ENCODE data around the gene TRIM40. TPM values are rescaled to one million over a fixed set of nuclear protein-coding genes. Genes with fewer than 3 reads are reported as not detected.

The TRIM40 gene
- polyA plus RNA-seq, 2 of the 4 experiments (the other 2 are of a cell fraction), result 0.05 TPM

DNA sequence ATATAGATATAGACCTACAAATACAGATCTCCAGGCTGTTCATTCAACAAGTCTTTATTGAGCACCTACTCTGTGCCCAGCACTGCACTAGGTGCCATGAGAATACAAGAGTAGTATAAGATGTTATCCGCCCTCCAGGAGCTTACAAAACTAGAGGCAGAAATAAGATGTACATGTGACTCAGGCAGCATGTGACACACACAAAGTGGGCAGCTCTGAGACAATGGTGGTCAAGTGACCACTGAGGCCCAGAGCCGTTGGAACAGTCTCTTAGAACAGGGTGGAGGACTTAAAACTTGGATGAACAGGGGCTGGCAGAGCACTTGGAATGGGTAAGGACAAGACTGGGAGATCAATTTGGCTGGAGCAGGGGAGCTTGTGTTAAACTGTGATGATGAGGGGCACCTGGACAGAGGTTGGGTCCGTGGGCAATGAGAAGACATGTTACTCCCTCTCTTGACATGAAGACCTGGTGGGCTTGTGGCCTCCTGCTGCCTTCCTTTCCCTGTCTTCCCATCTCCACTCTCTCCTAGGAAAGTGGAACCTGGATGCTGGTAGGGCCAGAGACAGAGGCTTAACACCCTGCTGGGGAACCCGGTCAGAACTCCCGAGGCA is 48.6 kb downstream of the TRIM40 start:
- POLR2A ChIA-PET, result no interaction called here
- CTCF ChIA-PET, result interaction anchor here (0.6 to 1.3 kb wide), 3 partner anchors 54 to 83 kb away, joined by 3 to 4 read pairs (median 3); no protein-coding TSS in a partner anchor
- H3K4me2 ChIP-seq, result no peak overlapping the region
- WGBS (ENCODE audit: missing lambda C conversion rate), result 83% methylated on average over 5 of the region's 5 CpGs
- ATAC-seq (peak in 1 of 2 experiments; percentile 20; a peak in 1 of 6 replicates), FAIRE-seq (no peak), DNase-seq (ENCODE audit: low read depth in 1 of 2, low spot score in 1 of 2) (no peak)
- TF ChIP-seq FOSL2 (IDR thresholded peaks at IDR 0.05) (no peak), FOSL2 (CRISPR knock-in tag; IDR thresholded peaks at IDR 0.05) (no peak), KDM1A (IDR thresholded peaks at IDR 0.05; ENCODE audit: low read depth) (no peak)
- TF ChIP-seq, protein P1, sequence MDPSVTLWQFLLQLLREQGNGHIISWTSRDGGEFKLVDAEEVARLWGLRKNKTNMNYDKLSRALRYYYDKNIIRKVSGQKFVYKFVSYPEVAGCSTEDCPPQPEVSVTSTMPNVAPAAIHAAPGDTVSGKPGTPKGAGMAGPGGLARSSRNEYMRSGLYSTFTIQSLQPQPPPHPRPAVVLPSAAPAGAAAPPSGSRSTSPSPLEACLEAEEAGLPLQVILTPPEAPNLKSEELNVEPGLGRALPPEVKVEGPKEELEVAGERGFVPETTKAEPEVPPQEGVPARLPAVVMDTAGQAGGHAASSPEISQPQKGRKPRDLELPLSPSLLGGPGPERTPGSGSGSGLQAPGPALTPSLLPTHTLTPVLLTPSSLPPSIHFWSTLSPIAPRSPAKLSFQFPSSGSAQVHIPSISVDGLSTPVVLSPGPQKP (IDR thresholded peaks at IDR 0.05; ENCODE audit: low read depth, low read length), result no peak
- no peak overlapping the region for H3K27ac ChIP-seq
- peaks cover 5% of the 10 kb centered on the region; the same call in 1 of the 3 replicates for H3K9me3 ChIP-seq
- H3K4me3 ChIP-seq, result no peak overlapping the region
- no peaks in the 10 kb centered on the region for H3K4me1 ChIP-seq

DNA sequence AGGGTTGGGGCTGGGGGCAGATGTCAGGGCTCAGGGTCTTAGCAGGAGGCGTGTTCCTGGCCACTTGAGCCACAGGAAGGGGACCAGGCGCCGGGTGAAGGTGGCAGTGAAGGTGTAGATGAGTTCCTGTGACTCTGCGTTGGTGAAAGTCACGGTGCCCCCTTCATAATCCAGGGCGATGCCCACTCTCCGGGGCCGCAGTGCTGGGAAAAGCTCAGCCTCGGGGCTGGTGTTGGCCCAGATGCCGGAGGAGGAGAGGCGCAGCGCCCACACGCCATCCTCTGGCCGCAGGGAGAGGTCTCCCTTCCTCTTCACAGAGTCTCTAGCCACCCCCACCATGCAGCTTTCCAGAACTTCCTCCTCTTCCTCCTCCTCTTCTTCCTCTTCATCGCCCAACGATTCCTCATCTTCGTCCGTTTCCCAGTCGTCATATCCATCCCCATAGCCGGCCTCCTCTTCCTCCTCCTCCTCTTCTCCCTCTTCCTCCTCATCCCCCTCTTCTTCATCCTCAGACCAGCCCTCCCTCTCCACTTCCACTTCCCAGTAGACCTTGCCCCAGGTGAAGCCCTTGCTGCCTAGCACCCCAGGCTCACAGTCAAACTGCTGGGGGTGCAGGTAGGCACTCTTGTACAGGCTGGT is 50.0 kb downstream of the TRIM40 start:
- ChIA-PET POLR2A (no interaction called here), CTCF (no interaction called here)
- no peaks in the 10 kb centered on the region for H3K4me1 ChIP-seq
- H3K27ac ChIP-seq, result no peak overlapping the region
- TF ChIP-seq TFCP2L1 (CRISPR knock-in tag; IDR thresholded peaks at IDR 0.05) (no peak), FOSL2 (IDR thresholded peaks at IDR 0.05) (no peak), FOSL2 (CRISPR knock-in tag; IDR thresholded peaks at IDR 0.05) (no peak), HEYL (CRISPR knock-in tag; IDR thresholded peaks at IDR 0.05) (no peak), KDM5A (IDR thresholded peaks at IDR 0.05) (no peak), ZFP36 (IDR thresholded peaks at IDR 0.05; ENCODE audit: borderline replicate concordance, partially characterized antibody) (no peak), SREBF2 (IDR thresholded peaks at IDR 0.05) (no peak), JUNB (IDR thresholded peaks at IDR 0.05) (no peak), SMC3 (IDR thresholded peaks at IDR 0.05) (no peak), NR3C1 (IDR thresholded peaks at IDR 0.05) (no peak), HOXB13 (CRISPR knock-in tag; IDR thresholded peaks at IDR 0.05; ENCODE audit: low read depth) (no peak), HDAC2 (IDR thresholded peaks at IDR 0.05) (no peak), EP300 (IDR thresholded peaks at IDR 0.05) (no peak), GATA3 (IDR thresholded peaks at IDR 0.05; ENCODE audit: borderline replicate concordance) (no peak), CBX8 (IDR thresholded peaks at IDR 0.05) (no peak), NPAS2 (CRISPR knock-in tag; IDR thresholded peaks at IDR 0.05; ENCODE audit: borderline replicate concordance) (no peak), NFE2L2 (conservative IDR thresholded peaks at IDR 0.05; ENCODE audit: low read length) (no peak), RAD21 (conservative IDR thresholded peaks at IDR 0.05 in 1 of 2, IDR thresholded peaks at IDR 0.05 in 1 of 2) (no peak)
- TF ChIP-seq, protein P2, sequence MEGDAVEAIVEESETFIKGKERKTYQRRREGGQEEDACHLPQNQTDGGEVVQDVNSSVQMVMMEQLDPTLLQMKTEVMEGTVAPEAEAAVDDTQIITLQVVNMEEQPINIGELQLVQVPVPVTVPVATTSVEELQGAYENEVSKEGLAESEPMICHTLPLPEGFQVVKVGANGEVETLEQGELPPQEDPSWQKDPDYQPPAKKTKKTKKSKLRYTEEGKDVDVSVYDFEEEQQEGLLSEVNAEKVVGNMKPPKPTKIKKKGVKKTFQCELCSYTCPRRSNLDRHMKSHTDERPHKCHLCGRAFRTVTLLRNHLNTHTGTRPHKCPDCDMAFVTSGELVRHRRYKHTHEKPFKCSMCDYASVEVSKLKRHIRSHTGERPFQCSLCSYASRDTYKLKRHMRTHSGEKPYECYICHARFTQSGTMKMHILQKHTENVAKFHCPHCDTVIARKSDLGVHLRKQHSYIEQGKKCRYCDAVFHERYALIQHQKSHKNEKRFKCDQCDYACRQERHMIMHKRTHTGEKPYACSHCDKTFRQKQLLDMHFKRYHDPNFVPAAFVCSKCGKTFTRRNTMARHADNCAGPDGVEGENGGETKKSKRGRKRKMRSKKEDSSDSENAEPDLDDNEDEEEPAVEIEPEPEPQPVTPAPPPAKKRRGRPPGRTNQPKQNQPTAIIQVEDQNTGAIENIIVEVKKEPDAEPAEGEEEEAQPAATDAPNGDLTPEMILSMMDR (IDR thresholded peaks at IDR 0.05), result no peak
- TF ChIP-seq, protein P3, sequence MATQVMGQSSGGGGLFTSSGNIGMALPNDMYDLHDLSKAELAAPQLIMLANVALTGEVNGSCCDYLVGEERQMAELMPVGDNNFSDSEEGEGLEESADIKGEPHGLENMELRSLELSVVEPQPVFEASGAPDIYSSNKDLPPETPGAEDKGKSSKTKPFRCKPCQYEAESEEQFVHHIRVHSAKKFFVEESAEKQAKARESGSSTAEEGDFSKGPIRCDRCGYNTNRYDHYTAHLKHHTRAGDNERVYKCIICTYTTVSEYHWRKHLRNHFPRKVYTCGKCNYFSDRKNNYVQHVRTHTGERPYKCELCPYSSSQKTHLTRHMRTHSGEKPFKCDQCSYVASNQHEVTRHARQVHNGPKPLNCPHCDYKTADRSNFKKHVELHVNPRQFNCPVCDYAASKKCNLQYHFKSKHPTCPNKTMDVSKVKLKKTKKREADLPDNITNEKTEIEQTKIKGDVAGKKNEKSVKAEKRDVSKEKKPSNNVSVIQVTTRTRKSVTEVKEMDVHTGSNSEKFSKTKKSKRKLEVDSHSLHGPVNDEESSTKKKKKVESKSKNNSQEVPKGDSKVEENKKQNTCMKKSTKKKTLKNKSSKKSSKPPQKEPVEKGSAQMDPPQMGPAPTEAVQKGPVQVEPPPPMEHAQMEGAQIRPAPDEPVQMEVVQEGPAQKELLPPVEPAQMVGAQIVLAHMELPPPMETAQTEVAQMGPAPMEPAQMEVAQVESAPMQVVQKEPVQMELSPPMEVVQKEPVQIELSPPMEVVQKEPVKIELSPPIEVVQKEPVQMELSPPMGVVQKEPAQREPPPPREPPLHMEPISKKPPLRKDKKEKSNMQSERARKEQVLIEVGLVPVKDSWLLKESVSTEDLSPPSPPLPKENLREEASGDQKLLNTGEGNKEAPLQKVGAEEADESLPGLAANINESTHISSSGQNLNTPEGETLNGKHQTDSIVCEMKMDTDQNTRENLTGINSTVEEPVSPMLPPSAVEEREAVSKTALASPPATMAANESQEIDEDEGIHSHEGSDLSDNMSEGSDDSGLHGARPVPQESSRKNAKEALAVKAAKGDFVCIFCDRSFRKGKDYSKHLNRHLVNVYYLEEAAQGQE (IDR thresholded peaks at IDR 0.05), result no peak
- H3K4me3 ChIP-seq, result no peak overlapping the region
- FAIRE-seq (no peak), DNase-seq (ENCODE audit: low read depth in 1 of 2, low spot score in 1 of 2) (no peak), ATAC-seq (no peak)
- WGBS (ENCODE audit: missing lambda C conversion rate), result 93% methylated on average over 14 of the region's 20 CpGs
- H3K4me2 ChIP-seq, result no peak overlapping the region
- H3K9me3 ChIP-seq, result no peaks in the 10 kb centered on the region

Measured in A549 (cell line).